GM19023 (cell line): ENCODE data around the gene PMPCB.

Experiments used
- ATAC-seq: cut with Tn5 transposase; IDR thresholded peaks from one replicate; pipeline ENCODE4 v1.9.1; 2021; ENCODE audit warnings: mild to moderate bottlenecking, moderate library complexity; ENCODE audit not compliant: unreplicated experiment

Gene PMPCB

GRCh38 chr7:103317009-103317408 lies 19.8 kb downstream of the PMPCB start:
- ATAC-seq: no peak

GRCh38 chr7:103325744-103326143 lies 28.5 kb downstream of the PMPCB start:
- ATAC-seq: no peak

- no peak for ATAC-seq
These were observed 39.5 kb downstream of the PMPCB start for GRCh38 chr7:103336761-103337160.

DNA sequence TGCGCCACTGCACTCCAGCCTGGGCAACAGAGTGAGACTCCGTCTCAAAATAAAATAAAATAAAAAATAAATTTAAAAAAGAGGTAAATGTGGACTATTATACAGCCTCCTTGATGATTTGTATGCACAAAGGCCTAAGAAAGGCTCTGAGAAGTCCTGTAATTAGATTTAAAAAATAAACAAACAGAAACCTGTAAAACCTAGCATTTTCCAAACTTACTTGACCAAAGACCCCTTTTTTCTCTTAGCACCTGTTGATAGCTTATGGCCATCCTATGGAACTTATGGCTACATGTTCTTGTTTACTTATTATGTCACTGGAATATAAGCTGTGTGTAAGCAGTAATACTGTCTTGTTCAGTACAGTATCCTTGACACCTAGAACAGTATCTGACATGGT lies 41.6 kb downstream of the PMPCB start:
- ATAC-seq: no peak

GRCh38 chr7:103341466-103341865 lies 44.2 kb downstream of the PMPCB start:
- ATAC-seq: no peak

DNA sequence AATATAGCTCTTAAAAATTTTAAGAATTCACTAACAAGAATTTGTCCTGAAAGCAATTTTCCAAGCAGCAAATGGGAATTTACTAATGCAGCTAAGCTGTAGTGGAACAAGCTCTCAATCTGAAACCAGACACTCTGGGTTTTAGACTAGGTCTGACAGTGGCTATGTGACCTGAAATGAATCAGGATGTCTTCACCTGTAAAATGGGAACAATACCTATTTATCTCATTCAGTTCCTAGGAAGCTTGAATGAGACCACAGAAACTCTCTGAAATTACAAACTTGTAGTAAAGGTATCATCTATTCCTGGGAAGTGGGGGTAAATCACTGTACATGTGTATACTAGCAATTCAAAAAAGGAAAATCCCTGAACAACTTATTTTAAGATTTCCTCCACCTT lies 46.1 kb downstream of the PMPCB start:
- ATAC-seq: no peak

DNA sequence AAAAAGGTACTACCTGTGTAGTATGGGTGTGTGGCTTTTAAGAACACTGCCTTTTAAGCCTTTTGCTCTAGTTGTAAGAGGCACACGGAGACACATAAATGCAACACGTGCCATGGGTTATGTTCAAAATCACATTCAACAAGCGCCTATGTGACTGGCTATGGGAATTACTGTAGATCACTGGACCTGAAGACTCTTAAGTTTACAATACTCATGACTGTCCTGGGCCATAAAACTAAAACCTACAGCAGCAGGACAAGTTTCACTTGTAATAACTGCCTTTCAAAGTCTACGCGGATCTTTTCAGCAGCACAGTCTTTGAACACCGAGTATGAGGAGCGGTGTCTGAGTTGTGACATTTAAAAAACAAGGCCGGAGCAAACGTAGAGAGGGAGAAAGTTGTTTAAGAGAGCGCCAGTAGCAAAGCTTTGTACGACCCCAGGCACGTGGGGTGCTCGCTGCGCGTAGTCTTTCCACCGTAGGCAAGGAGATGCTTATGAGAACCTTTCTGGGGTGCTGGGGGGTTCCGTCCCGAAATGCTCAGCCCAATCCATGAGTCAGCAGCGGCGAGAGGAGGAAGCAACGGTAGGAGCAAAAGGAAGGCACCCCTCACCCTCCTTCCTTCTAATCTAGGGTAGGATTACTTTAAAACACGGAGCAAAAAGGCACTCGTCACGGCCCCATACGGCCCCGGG lies 46.7 kb downstream of the PMPCB start:
- peak; percentile 15 for ATAC-seq

GRCh38 chr7:103344453-103345149 lies 47.4 kb downstream of the PMPCB start, which contains the start of gene DNAJC2:
TSS of gene DNAJC2 (minus strand) at chr7:103344767. CDS start at chr7:103344622, 145 bp downstream.
- peak; percentile 83 for ATAC-seq

DNA sequence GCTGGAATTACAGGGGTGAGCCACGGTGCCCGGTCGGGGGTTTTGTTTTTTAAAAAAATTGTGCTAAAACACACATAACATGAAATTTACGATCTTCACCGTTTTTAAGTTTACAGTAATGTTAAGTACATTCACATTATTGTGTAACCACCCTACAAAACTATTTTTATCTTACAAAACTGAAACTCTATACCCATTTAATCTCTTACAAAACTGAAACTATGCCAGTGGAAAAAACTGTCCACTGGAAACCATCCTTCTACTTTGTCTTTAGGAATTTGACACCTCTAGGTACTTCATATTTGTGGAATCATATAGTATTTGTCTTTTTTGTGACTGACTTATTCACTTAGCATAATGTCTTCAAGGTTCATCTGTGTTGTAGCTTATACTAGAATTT lies 49.2 kb downstream of the PMPCB start:
- no peak for ATAC-seq

- ATAC-seq: peak; percentile 72
These were observed 50.5 kb downstream of the PMPCB start, which contains the start of gene PSMC2 for GRCh38 chr7:103347507-103348267. TSS of gene PSMC2 (plus strand) at chr7:103347643. CDS start at chr7:103347712, 69 bp downstream.

DNA sequence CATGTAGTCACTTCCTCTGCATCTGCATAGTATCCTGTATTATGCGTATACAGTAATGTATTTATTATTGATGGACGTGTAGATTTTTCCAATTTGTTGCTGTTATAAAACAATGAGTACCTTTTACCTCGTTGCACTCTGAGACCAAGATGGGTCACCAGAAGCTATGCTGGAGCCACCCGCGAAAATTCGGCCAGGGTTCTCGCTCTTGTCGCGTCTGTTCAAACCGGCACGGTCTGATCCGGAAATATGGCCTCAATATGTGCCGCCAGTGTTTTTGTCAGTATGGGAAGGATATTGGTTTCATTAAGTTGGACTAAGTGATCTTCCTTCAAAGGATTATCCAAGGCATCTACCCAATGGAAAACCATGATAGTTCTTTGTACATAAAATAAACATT lies 51.2 kb downstream of the PMPCB start:
- ATAC-seq: no peak

DNA sequence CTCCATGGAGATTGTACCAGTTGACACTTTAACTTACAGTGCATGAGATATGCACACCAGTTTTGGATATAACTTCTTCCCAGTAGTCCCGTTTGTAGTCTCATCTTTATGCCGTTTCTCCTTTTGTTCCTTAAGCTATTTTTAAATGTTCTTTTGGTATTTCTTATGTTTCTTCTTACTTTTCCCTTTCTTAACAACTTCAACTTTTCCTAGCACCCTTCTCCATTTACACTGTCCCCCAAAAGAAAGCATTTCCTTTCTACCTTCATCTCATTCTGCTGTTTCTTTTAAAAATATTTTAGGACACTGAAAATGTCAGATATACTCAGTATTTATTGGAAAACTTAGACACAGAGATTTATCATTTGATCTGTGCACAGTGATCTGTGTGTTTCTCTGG lies 51.7 kb downstream of the PMPCB start:
- ATAC-seq: no peak

DNA sequence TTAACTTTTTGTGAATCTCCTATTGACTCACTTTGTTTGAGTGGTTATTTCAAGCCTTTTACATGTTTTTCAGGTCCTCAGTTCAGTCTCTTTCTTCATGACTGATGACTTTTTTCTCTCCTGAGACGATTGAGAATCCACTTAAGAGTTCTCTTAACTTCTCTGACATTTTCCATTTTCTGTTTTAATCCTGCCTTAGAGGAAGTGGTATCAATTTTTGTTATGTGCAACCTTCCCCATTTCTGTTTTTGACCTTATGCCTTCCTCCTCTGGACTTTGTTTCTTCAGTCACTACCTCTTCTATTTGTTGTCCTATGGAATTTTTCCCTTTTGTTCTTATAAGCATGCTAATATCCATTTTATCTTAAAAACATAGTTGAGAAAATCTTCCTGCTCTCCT lies 52.6 kb downstream of the PMPCB start:
- no peak for ATAC-seq
